ENCODE results near the gene FRMD3.
A peak's percentile ranks its signal among the peaks of the same experiment; 100 is the strongest.

Gene FRMD3

DNA sequence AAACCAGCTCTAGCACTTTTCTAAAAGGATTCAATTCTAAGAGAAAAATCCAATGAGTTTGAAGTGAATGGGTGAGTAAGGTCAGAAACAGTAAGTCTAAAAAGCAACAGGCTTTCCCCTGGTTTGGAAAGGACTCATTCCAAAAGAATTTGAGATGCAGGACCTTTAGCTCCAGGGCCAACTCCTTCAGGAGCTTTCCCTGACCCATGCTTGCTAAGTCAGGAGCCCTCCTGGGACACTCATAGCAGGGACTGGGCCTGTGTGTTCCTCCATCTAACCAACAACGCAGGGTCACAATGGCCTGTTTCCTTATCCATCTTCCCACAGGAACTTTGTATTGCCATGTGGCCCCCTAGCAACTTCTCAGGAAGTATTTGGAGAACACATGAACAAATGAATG is 198.8 kb downstream of the FRMD3 start:
- Histone ChIP-seq H3K27ac (no peak overlapping the region), H3K36me3 (no peaks in the 10 kb centered on the region), H3K9me3 (no peaks in the 10 kb centered on the region), H3K27me3 (no peaks in the 10 kb centered on the region), H3K4me3 (no peak overlapping the region), H3K4me1 (peaks cover 0 to 16% (median 0%) of the 10 kb centered on the region in 4 donors)
- TF ChIP-seq, protein P1, sequence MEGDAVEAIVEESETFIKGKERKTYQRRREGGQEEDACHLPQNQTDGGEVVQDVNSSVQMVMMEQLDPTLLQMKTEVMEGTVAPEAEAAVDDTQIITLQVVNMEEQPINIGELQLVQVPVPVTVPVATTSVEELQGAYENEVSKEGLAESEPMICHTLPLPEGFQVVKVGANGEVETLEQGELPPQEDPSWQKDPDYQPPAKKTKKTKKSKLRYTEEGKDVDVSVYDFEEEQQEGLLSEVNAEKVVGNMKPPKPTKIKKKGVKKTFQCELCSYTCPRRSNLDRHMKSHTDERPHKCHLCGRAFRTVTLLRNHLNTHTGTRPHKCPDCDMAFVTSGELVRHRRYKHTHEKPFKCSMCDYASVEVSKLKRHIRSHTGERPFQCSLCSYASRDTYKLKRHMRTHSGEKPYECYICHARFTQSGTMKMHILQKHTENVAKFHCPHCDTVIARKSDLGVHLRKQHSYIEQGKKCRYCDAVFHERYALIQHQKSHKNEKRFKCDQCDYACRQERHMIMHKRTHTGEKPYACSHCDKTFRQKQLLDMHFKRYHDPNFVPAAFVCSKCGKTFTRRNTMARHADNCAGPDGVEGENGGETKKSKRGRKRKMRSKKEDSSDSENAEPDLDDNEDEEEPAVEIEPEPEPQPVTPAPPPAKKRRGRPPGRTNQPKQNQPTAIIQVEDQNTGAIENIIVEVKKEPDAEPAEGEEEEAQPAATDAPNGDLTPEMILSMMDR (IDR thresholded peaks at IDR 0.05): no peak
- intact Hi-C loops (cut with DNase I; ENCODE audit: low total_unique reads): no loop called here
- no peak for DNase-seq

DNA sequence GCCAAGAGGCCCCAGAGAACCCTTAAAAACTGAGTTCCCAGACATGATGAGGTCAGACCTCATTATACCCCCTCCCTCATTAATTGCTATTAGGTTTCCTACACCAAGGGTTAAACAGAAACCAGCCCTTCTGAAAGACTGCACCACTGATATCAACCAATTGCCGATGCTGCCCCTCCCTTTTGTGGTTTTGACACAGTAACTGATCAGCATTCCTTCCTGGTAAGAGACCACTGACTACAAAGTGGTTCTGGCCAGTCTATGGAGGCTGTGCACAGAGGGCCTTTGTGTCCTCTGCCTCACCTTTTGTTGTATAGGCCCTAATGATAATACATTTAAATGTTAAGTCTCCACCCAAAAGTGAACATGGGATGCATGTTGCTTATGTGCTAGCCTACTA is 201.5 kb downstream of the FRMD3 start:
- H3K27me3 ChIP-seq: no peaks in the 10 kb centered on the region
- no peak overlapping the region for H3K4me3 ChIP-seq
- DNase-seq: no peak
- H3K9me3 ChIP-seq: no peaks in the 10 kb centered on the region
- H3K4me1 ChIP-seq: peaks cover 0 to 16% (median 0%) of the 10 kb centered on the region in 4 donors
- TF ChIP-seq, protein P1 (IDR thresholded peaks at IDR 0.05): no peak
- no peaks in the 10 kb centered on the region for H3K36me3 ChIP-seq
- intact Hi-C loops (cut with DNase I; ENCODE audit: low total_unique reads): loop anchor here (2.0 kb wide), 1 partner anchor 202 kb away; the partner anchor contains the start of gene FRMD3
- no peak overlapping the region for H3K27ac ChIP-seq

DNA sequence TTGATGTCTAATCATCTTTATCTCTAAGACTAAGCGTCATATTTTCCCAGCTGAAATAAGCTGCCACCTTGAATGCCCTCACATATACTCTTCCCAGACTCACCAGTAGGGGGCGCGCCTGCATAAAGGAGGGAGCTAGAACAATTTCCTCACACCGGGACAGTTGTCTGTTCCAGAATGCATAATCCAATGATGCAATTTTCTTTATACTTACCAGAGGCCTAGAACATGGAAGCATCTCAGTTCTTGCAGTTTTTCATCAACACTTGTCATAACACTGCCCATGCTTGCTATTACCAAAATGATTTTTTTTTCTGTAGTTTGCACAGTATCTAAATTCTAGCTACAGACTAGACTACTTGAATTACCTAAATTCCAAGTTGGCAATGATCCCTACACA is 203.9 kb downstream of the FRMD3 start:
- no peak overlapping the region for H3K4me3 ChIP-seq
- no peak overlapping the region for H3K27ac ChIP-seq
- H3K9me3 ChIP-seq: no peaks in the 10 kb centered on the region
- H3K27me3 ChIP-seq: no peaks in the 10 kb centered on the region
- no peaks in the 10 kb centered on the region for H3K36me3 ChIP-seq
- H3K4me1 ChIP-seq: peaks cover 0 to 2% (median 0%) of the 10 kb centered on the region in 4 donors
- TF ChIP-seq, protein P1 (IDR thresholded peaks at IDR 0.05): peak; percentile 90 to 92
- DNase-seq: peak; percentile 86 to 87
- intact Hi-C loops (cut with DNase I; ENCODE audit: low total_unique reads): no loop called here

DNA sequence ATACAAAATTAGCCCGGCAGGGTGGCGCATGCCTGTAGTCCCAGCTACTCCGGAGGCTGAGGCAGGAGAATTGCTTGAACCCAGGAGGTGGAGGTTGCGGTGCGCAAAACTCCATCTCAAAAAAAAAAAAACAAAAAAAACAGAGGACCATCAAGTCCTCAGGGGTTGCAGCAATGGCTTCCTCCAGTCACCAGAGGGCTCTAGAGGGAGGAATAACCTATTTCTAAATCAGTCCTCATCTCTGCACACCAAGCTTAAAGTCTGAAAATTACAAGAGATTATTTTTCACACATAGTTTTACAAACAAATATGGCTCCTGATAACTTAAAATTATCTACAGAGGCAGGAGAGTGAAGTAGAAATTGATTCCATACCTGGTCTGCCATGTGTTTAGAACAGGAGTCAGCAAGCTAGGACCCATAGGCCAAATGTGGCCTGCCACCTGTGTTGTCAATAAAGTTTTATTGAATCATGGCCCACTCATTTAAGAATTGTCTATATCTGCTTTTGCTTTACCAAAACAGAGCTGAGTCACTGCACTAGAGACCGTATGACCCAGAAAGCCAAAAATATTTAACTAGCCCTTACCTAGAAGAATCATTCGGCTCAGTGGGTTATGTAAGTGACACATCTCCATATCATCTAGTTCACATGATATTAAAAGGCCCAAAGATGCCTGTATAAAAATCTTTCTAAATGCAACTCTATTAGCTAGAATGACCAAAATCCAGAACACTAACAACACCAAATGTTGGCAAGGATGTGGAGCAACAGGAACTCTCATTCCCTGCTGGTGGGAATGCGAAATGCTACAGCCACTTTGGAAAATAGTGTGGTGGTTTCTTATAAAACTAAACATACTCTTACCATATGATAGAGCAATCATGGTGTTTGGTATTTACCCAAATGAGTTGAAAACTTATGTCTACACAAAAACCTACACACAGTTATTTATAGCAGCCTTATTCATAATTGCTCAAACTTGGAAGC is 207.7 kb downstream of the FRMD3 start:
- TF ChIP-seq, protein P1 (IDR thresholded peaks at IDR 0.05): no peak
- DNase-seq: no peak
- Histone ChIP-seq H3K27me3 (no peaks in the 10 kb centered on the region), H3K27ac (no peak overlapping the region), H3K36me3 (no peaks in the 10 kb centered on the region), H3K4me1 (no peaks in the 10 kb centered on the region), H3K4me3 (no peak overlapping the region), H3K9me3 (no peaks in the 10 kb centered on the region)
- intact Hi-C loops (cut with DNase I; ENCODE audit: low total_unique reads): no loop called here

DNA sequence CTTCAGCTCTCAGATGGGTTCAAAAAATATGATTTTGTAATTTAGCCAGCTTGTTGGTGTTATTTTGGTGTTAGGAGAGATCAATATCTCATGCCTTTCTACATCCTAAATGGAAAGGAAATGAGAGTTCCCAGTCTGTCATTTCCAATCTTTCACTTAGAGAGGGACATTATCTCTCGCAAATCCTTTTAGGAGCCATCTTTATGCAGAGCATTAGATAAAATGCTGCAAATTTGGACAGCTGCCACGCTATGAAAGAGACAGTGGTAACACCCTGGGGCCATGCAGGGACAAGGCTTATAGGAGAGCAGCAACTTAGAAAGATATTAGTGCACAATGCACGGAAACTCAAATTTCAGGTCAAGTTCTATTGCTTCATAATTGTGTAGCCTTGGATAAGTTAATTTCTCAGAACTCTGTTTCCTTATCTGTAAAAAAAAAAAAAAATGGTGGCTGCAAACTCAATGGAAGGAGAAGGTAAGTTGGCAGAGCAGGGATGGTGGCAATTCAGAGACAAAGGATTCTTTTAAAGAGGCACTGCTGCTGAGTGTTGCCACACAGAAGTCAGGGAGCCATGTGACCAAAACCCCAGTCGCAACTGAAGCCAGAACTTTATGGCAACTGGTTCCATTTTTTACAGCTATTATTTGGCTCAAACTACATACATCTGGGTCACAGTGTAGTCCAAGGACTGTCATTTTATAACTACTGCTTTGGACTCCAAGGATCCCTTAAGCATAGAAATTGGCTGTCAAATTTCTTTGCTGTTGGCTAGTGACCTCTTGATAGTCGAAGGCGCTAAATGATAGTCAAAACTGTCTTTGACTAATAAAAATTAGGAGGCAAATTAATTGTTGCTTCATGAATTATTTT is 210.2 kb downstream of the FRMD3 start:
- no peak for DNase-seq
- no peak overlapping the region for H3K4me3 ChIP-seq
- intact Hi-C loops (cut with DNase I; ENCODE audit: low total_unique reads): no loop called here
- H3K27me3 ChIP-seq: no peaks in the 10 kb centered on the region
- no peaks in the 10 kb centered on the region for H3K9me3 ChIP-seq
- TF ChIP-seq, protein P1 (IDR thresholded peaks at IDR 0.05): no peak
- no peaks in the 10 kb centered on the region for H3K36me3 ChIP-seq
- no peak overlapping the region for H3K27ac ChIP-seq
- H3K4me1 ChIP-seq: no peaks in the 10 kb centered on the region
